Islet precursor cell (in vitro differentiated cells): ENCODE results near the gene CLEC14A.

Experiments used
- DNase-seq: peaks from one replicate; pipeline ENCODE4 v3.0.0-alpha.2; 2018

Gene CLEC14A

DNA sequence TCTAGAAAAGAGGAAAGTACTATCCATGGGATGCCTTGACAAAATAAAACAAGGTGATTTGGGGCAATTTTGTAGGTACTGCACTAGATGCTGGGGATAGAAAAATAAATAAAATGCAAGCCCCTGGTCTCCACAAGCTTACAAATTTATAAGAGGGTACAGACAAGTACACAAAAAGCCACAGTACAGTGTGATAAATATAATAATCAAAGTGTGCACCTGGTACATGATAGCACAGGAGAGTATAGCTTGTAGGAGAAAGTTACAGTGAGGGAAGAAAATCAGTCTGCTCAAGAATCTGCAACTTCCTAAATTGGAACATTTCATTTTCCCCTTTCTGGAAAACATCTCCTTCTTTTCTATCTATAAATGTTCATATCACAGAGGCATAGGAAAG is 51.2 kb downstream of the CLEC14A start:
- no peak for DNase-seq
